GM21447 (cell line): ENCODE results near the gene FGGY.
"Not testable (repeated sequence)": the region's sequence is repeated elsewhere in the genome, so short reads cannot be mapped to it uniquely, and the experiment has no call there.

ENCODE experiments used
- ATAC-seq: cut with Tn5 transposase; IDR thresholded peaks from one replicate; pipeline ENCODE4 v1.9.1; 2021; ENCODE audit not compliant: unreplicated experiment

Gene FGGY

GRCh38 chr1:59433440-59433813, 136.5 kb downstream of the FGGY start:
- no peak for ATAC-seq

- no peak for ATAC-seq
Observed at GRCh38 chr1:59434336-59434735, 137.4 kb downstream of the FGGY start.

GRCh38 chr1:59436637-59437036, 139.7 kb downstream of the FGGY start:
- ATAC-seq = no peak

GRCh38 chr1:59438058-59438560, 141.2 kb downstream of the FGGY start:
- no peak for ATAC-seq

GRCh38 chr1:59442492-59442891, 145.6 kb downstream of the FGGY start:
- no peak for ATAC-seq

GRCh38 chr1:59443310-59443709, 146.4 kb downstream of the FGGY start:
- ATAC-seq = no peak

- no peak for ATAC-seq
Observed at GRCh38 chr1:59444520-59444919, 147.6 kb downstream of the FGGY start.

- ATAC-seq = no peak
Observed at GRCh38 chr1:59445040-59445439, 148.1 kb downstream of the FGGY start.

- ATAC-seq = no peak
Observed at GRCh38 chr1:59446257-59446901, 149.5 kb downstream of the FGGY start.

GRCh38 chr1:59452026-59452425, 155.1 kb downstream of the FGGY start:
- no peak for ATAC-seq

- ATAC-seq = no peak
Observed at GRCh38 chr1:59452559-59452958, 155.7 kb downstream of the FGGY start.

GRCh38 chr1:59453297-59453968, 156.5 kb downstream of the FGGY start:
- no peak for ATAC-seq

- ATAC-seq = no peak
Observed at GRCh38 chr1:59455206-59455605, 158.3 kb downstream of the FGGY start.

GRCh38 chr1:59457786-59458185, 160.9 kb downstream of the FGGY start:
- no peak for ATAC-seq

GRCh38 chr1:59458884-59459283, 162.0 kb downstream of the FGGY start:
- ATAC-seq = no peak

- ATAC-seq = not testable (repeated sequence)
Observed at GRCh38 chr1:59462942-59463341, 166.0 kb downstream of the FGGY start.

- not testable (repeated sequence) for ATAC-seq
Observed at GRCh38 chr1:59465478-59465877, 168.6 kb downstream of the FGGY start.

GRCh38 chr1:59468828-59469428, 172.0 kb downstream of the FGGY start:
- no peak for ATAC-seq

- not testable (repeated sequence) for ATAC-seq
Observed at GRCh38 chr1:59471991-59472570, 175.2 kb downstream of the FGGY start.

GRCh38 chr1:59473831-59474230, 176.9 kb downstream of the FGGY start:
- no peak for ATAC-seq

- ATAC-seq = no peak
Observed at GRCh38 chr1:59474496-59474895, 177.6 kb downstream of the FGGY start.

- ATAC-seq = no peak
Observed at GRCh38 chr1:59475737-59476136, 178.8 kb downstream of the FGGY start.
